ENCODE results near the gene AVPR2. TPM values are rescaled to one million over a fixed set of nuclear protein-coding genes. Genes with fewer than 3 reads are reported as not detected.
A peak's percentile ranks its signal among the peaks of the same experiment; 100 is the strongest.

The AVPR2 gene
- polyA plus RNA-seq, 4 donors, result 0.31 to 3.5 TPM; not detected in 2

- no peaks in the 10 kb centered on the region for H3K9me3 ChIP-seq (ENCODE audit: control insufficient read depth in 2 of 2, insufficient read depth in 1 of 2, low read depth in 1 of 2, low read length in 1 of 2)
- DNase-seq (no peak), FAIRE-seq (no peak)
- H3K36me3 ChIP-seq (ENCODE audit: control insufficient read depth in 3 of 3, insufficient read depth in 2 of 3, low read depth in 1 of 3, low read length in 3 of 3), result no peaks in the 10 kb centered on the region
- no peak overlapping the region for H3K4me3 ChIP-seq (ENCODE audit: low read depth in 1 of 3, low read length in 3 of 3)
- no peaks in the 10 kb centered on the region for H3K4me1 ChIP-seq (ENCODE audit: control insufficient read depth in 3 of 3, insufficient read depth in 2 of 3, low read depth in 1 of 3, low read length in 2 of 3)
- H3K27ac ChIP-seq (ENCODE audit: low read depth in 1 of 3, low read length in 2 of 3), result no peak overlapping the region
- H3K27me3 ChIP-seq (ENCODE audit: control insufficient read depth in 3 of 3, insufficient read depth in 3 of 3, low read length in 3 of 3), result peaks cover 0 to 14% (median 2%) of the 10 kb centered on the region in 3 donors
- WGBS, 3 donors, result 73 to 82% (median 73%) methylated on average over 11 to 13 of the region's 13 CpGs
Measured at GRCh38 chrX:153874366-153875125, 29.9 kb upstream of the AVPR2 start.

- H3K36me3 ChIP-seq (ENCODE audit: control insufficient read depth in 3 of 3, insufficient read depth in 2 of 3, low read depth in 1 of 3, low read length in 3 of 3), result no peaks in the 10 kb centered on the region
- DNase-seq (peak; percentile 15 to 65), FAIRE-seq (no peak)
- no peaks in the 10 kb centered on the region for H3K4me1 ChIP-seq (ENCODE audit: control insufficient read depth in 3 of 3, insufficient read depth in 2 of 3, low read depth in 1 of 3, low read length in 2 of 3)
- H3K9me3 ChIP-seq (ENCODE audit: control insufficient read depth in 2 of 2, insufficient read depth in 1 of 2, low read depth in 1 of 2, low read length in 1 of 2), result no peaks in the 10 kb centered on the region
- no peak overlapping the region for H3K4me3 ChIP-seq (ENCODE audit: low read depth in 1 of 3, low read length in 3 of 3)
- H3K27ac ChIP-seq (ENCODE audit: low read depth in 1 of 3, low read length in 2 of 3), result no peak overlapping the region
- H3K27me3 ChIP-seq (ENCODE audit: control insufficient read depth in 3 of 3, insufficient read depth in 3 of 3, low read length in 3 of 3), result peaks cover 2 to 14% (median 3%) of the 10 kb centered on the region in 3 donors
- WGBS, 3 donors, result 4 to 27% (median 23%) methylated on average over 5 to 39 of the region's 42 CpGs
Measured at GRCh38 chrX:153875391-153876111, 28.9 kb upstream of the AVPR2 start.

- no peaks in the 10 kb centered on the region for H3K36me3 ChIP-seq (ENCODE audit: control insufficient read depth in 3 of 3, insufficient read depth in 2 of 3, low read depth in 1 of 3, low read length in 3 of 3)
- no peaks in the 10 kb centered on the region for H3K9me3 ChIP-seq (ENCODE audit: control insufficient read depth in 2 of 2, insufficient read depth in 1 of 2, low read depth in 1 of 2, low read length in 1 of 2)
- peaks cover 2 to 14% (median 6%) of the 10 kb centered on the region in 3 donors for H3K27me3 ChIP-seq (ENCODE audit: control insufficient read depth in 3 of 3, insufficient read depth in 3 of 3, low read length in 3 of 3)
- DNase-seq (no peak), FAIRE-seq (no peak)
- 58 to 74% (median 67%) methylated on average over 3 of the region's 3 CpGs for WGBS, 3 donors
- no peaks in the 10 kb centered on the region for H3K4me1 ChIP-seq (ENCODE audit: control insufficient read depth in 3 of 3, insufficient read depth in 2 of 3, low read depth in 1 of 3, low read length in 2 of 3)
- H3K27ac ChIP-seq (ENCODE audit: low read depth in 1 of 3, low read length in 2 of 3), result no peak overlapping the region
- H3K4me3 ChIP-seq (ENCODE audit: low read depth in 1 of 3, low read length in 3 of 3), result no peak overlapping the region
Measured at GRCh38 chrX:153876112-153876491, 28.4 kb upstream of the AVPR2 start.

DNA sequence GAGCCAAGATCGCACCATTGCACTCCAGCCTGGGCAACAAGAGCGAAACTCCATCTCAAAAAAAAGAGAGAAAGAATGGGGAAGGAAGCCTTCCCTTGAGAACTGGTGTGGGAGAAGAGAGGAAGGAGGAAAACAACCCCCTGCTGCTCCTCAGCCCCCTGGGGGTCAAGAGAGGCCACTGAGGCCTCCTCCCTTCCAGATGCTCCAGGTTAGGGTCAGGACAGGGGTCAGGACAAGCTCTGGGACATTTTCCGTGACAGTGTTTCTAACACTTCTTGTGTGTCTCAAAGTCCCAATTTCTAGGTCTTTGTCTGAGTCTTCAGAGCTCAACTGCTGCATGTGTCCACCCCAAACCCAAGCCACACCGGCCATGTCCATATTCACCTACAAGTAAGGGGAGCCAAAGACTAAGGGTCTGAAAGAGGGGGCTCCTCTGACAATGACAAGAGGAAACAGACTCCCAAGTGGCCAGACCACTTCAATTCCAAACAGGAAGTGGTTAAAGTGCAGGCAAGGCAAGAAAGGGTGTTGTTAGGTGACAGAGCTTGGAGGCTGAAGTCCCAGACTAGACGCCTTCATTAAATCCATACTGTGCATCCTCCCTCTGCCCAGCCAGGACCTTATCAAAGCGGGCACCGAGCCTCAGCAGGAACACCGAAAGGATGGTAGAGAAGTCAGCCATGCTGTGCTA is 26.8 kb upstream of the AVPR2 start:
- no peak overlapping the region for H3K27ac ChIP-seq (ENCODE audit: low read depth in 1 of 3, low read length in 2 of 3)
- H3K4me3 ChIP-seq (ENCODE audit: low read depth in 1 of 3, low read length in 3 of 3), result no peak overlapping the region
- peaks cover 6 to 17% (median 6%) of the 10 kb centered on the region in 3 donors for H3K27me3 ChIP-seq (ENCODE audit: control insufficient read depth in 3 of 3, insufficient read depth in 3 of 3, low read length in 3 of 3)
- FAIRE-seq, result no peak
- H3K4me1 ChIP-seq (ENCODE audit: control insufficient read depth in 3 of 3, insufficient read depth in 2 of 3, low read depth in 1 of 3, low read length in 2 of 3), result peaks cover 0 to 3% (median 0%) of the 10 kb centered on the region in 3 donors
- no peaks in the 10 kb centered on the region for H3K36me3 ChIP-seq (ENCODE audit: control insufficient read depth in 3 of 3, insufficient read depth in 2 of 3, low read depth in 1 of 3, low read length in 3 of 3)
- 78 to 83% (median 79%) methylated on average over 8 of the region's 8 CpGs for WGBS, 3 donors
- no peak for DNase-seq
- H3K9me3 ChIP-seq (ENCODE audit: control insufficient read depth in 2 of 2, insufficient read depth in 1 of 2, low read depth in 1 of 2, low read length in 1 of 2), result no peaks in the 10 kb centered on the region

GRCh38 chrX:153878345-153878744 is 26.1 kb upstream of the AVPR2 start:
- 28 to 56% (median 44%) methylated on average over 4 to 5 of the region's 5 CpGs for WGBS, 3 donors
- no peak for DNase-seq
- FAIRE-seq, result no peak
- peaks cover 0 to 3% (median 0%) of the 10 kb centered on the region in 3 donors for H3K4me1 ChIP-seq (ENCODE audit: control insufficient read depth in 3 of 3, insufficient read depth in 2 of 3, low read depth in 1 of 3, low read length in 2 of 3)
- peaks cover 6 to 22% (median 9%) of the 10 kb centered on the region in 3 donors for H3K27me3 ChIP-seq (ENCODE audit: control insufficient read depth in 3 of 3, insufficient read depth in 3 of 3, low read length in 3 of 3)
- H3K9me3 ChIP-seq (ENCODE audit: control insufficient read depth in 2 of 2, insufficient read depth in 1 of 2, low read depth in 1 of 2, low read length in 1 of 2), result no peaks in the 10 kb centered on the region
- no peaks in the 10 kb centered on the region for H3K36me3 ChIP-seq (ENCODE audit: control insufficient read depth in 3 of 3, insufficient read depth in 2 of 3, low read depth in 1 of 3, low read length in 3 of 3)
- H3K27ac ChIP-seq (ENCODE audit: low read depth in 1 of 3, low read length in 2 of 3), result no peak overlapping the region
- no peak overlapping the region for H3K4me3 ChIP-seq (ENCODE audit: low read depth in 1 of 3, low read length in 3 of 3)

- no peak for FAIRE-seq
- no peaks in the 10 kb centered on the region for H3K9me3 ChIP-seq (ENCODE audit: control insufficient read depth in 2 of 2, insufficient read depth in 1 of 2, low read depth in 1 of 2, low read length in 1 of 2)
- H3K27ac ChIP-seq (ENCODE audit: low read depth in 1 of 3, low read length in 2 of 3), result no peak overlapping the region
- no peak overlapping the region for H3K4me3 ChIP-seq (ENCODE audit: low read depth in 1 of 3, low read length in 3 of 3)
- peaks cover 6 to 26% (median 11%) of the 10 kb centered on the region in 3 donors for H3K27me3 ChIP-seq (ENCODE audit: control insufficient read depth in 3 of 3, insufficient read depth in 3 of 3, low read length in 3 of 3)
- no peaks in the 10 kb centered on the region for H3K36me3 ChIP-seq (ENCODE audit: control insufficient read depth in 3 of 3, insufficient read depth in 2 of 3, low read depth in 1 of 3, low read length in 3 of 3)
- 7 to 24% (median 7%) methylated on average over 9 to 28 of the region's 28 CpGs for WGBS, 3 donors
- peaks cover 0 to 3% (median 0%) of the 10 kb centered on the region in 3 donors for H3K4me1 ChIP-seq (ENCODE audit: control insufficient read depth in 3 of 3, insufficient read depth in 2 of 3, low read depth in 1 of 3, low read length in 2 of 3)
- no peak for DNase-seq
Measured at GRCh38 chrX:153878969-153879653, 25.4 kb upstream of the AVPR2 start.

- Histone ChIP-seq H3K27me3 (ENCODE audit: control insufficient read depth in 3 of 3, insufficient read depth in 3 of 3, low read length in 3 of 3) (peaks cover 10 to 33% (median 16%) of the 10 kb centered on the region in 3 donors), H3K9me3 (ENCODE audit: control insufficient read depth in 2 of 2, insufficient read depth in 1 of 2, low read depth in 1 of 2, low read length in 1 of 2) (no peaks in the 10 kb centered on the region), H3K36me3 (ENCODE audit: control insufficient read depth in 3 of 3, insufficient read depth in 2 of 3, low read depth in 1 of 3, low read length in 3 of 3) (no peaks in the 10 kb centered on the region), H3K4me1 (ENCODE audit: control insufficient read depth in 3 of 3, insufficient read depth in 2 of 3, low read depth in 1 of 3, low read length in 2 of 3) (peaks cover 0 to 3% (median 0%) of the 10 kb centered on the region in 3 donors), H3K27ac (ENCODE audit: low read depth in 1 of 3, low read length in 2 of 3) (no peak overlapping the region), H3K4me3 (ENCODE audit: low read depth in 1 of 3, low read length in 3 of 3) (no peak overlapping the region)
- no peak for FAIRE-seq
- DNase-seq, result no peak
- 43 to 59% (median 56%) methylated on average over 11 to 12 of the region's 12 CpGs for WGBS, 3 donors
Measured at GRCh38 chrX:153879741-153880439, 24.6 kb upstream of the AVPR2 start.
